SH-SY5Y (cell line): ENCODE results near the gene SLC6A16.

Experiments used
- GATA2 ChIP-seq: IDR thresholded peaks from 2 replicates; pipeline ENCODE4 v1.6.1; 2011; ENCODE audit warnings: mild to moderate bottlenecking, low read depth, low read length
- GATA3 ChIP-seq: IDR thresholded peaks from 2 replicates; pipeline ENCODE4 v1.6.1; 2011; ENCODE audit warnings: low read depth, mild to moderate bottlenecking, low read length, moderate library complexity

GRCh38 chr19:49366110-49366509 lies 41.1 kb upstream of the SLC6A16 start:
- no peak for TF ChIP-seq GATA2
- no peak for TF ChIP-seq GATA3
